HT1080 (cell line): ENCODE measurements around the gene PTPRD. TPM values are rescaled to one million over a fixed set of nuclear protein-coding genes. Genes with fewer than 3 reads are reported as not detected.

Experiments
- DNase-seq: peaks from one replicate; pipeline ENCODE4 v3.0.0-alpha.2; 2015; ENCODE audit warnings: low read depth
- total RNA-seq: library from RNA; depleted of rRNA; stranded (reverse); fragments of >200 nt; shearing (Covaris generic); gene quantifications from 2 replicates; pipeline ENCODE4 v1.2.3, GENCODE V29; 2014

Gene PTPRD
- total RNA-seq, 1 experiment from 2014 or later = 9.6 TPM

GRCh38 chr9:9905736-9906135 is 707.1 kb downstream of the PTPRD start:
- DNase-seq = no peak

- no peak for DNase-seq
Observed at GRCh38 chr9:9904041-9904440, 708.8 kb downstream of the PTPRD start.

GRCh38 chr9:9901624-9902023 is 711.2 kb downstream of the PTPRD start:
- DNase-seq = no peak

- DNase-seq = peak; percentile 74
Observed at GRCh38 chr9:9893837-9894236, 719.0 kb downstream of the PTPRD start.

GRCh38 chr9:9892217-9892616 is 720.6 kb downstream of the PTPRD start:
- DNase-seq = no peak

- DNase-seq = no peak
Observed at GRCh38 chr9:9881692-9882091, 731.1 kb downstream of the PTPRD start.

- no peak for DNase-seq
Observed at GRCh38 chr9:9874270-9874669, 738.5 kb downstream of the PTPRD start.

- DNase-seq = no peak
Observed at GRCh38 chr9:9862235-9862810, 750.5 kb downstream of the PTPRD start.

- DNase-seq = no peak
Observed at GRCh38 chr9:9855177-9856078, 757.4 kb downstream of the PTPRD start.

GRCh38 chr9:9847750-9848149 is 765.1 kb downstream of the PTPRD start:
- no peak for DNase-seq

GRCh38 chr9:9846557-9846956 is 766.2 kb downstream of the PTPRD start:
- no peak for DNase-seq

GRCh38 chr9:9820436-9820835 is 792.4 kb downstream of the PTPRD start:
- peak; percentile 72 for DNase-seq

GRCh38 chr9:9819886-9820285 is 792.9 kb downstream of the PTPRD start:
- DNase-seq = no peak

GRCh38 chr9:9817176-9817575 is 795.6 kb downstream of the PTPRD start:
- DNase-seq = no peak

- no peak for DNase-seq
Observed at GRCh38 chr9:9804109-9804508, 808.7 kb downstream of the PTPRD start.

GRCh38 chr9:9799287-9799686 is 813.5 kb downstream of the PTPRD start:
- DNase-seq = no peak

- DNase-seq = no peak
Observed at GRCh38 chr9:9792144-9792857, 820.5 kb downstream of the PTPRD start.

GRCh38 chr9:9791611-9792010 is 821.2 kb downstream of the PTPRD start:
- peak; percentile 7 for DNase-seq

GRCh38 chr9:9790216-9790872 is 822.5 kb downstream of the PTPRD start:
- DNase-seq = peak; percentile 34

GRCh38 chr9:9783711-9784110 is 829.1 kb downstream of the PTPRD start:
- DNase-seq = no peak

GRCh38 chr9:9783211-9783610 is 829.6 kb downstream of the PTPRD start:
- DNase-seq = no peak

GRCh38 chr9:9778293-9778692 is 834.5 kb downstream of the PTPRD start:
- no peak for DNase-seq
